GM19372 (cell line): Measurements from ENCODE around the gene GRM6.

Source experiments
- ATAC-seq: cut with Tn5 transposase; IDR thresholded peaks from one replicate; pipeline ENCODE4 v1.9.1; 2021; ENCODE audit warnings: mild to moderate bottlenecking, low read depth, moderate library complexity; ENCODE audit not compliant: unreplicated experiment

Gene GRM6

GRCh38 chr5:178994580-178995340 is at the start of gene GRM6:
GRM6 (minus strand) TSS chr5:178995320; CDS start chr5:178994944, 376 bp downstream.
- no peak for ATAC-seq

DNA sequence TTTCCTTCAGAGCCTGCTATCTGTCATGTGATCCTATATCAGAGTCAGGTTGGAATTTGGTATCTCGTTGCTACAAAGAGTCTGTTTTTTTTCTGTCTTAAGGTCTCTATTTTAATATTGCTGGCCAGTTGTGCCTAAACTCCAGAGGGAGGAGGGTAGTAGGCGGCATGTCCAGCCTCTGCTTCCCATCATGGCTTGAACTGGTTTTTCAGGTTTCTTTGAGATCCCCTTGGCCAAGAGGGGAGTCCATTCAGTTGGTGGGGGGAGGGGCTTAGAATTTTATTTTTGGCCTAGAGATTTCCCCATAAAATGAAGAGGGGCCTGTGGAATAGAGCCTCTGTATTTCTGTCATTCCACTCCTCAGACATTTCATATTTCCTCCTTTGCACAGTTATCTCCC is 49.6 kb upstream of the GRM6 start:
- no peak for ATAC-seq

DNA sequence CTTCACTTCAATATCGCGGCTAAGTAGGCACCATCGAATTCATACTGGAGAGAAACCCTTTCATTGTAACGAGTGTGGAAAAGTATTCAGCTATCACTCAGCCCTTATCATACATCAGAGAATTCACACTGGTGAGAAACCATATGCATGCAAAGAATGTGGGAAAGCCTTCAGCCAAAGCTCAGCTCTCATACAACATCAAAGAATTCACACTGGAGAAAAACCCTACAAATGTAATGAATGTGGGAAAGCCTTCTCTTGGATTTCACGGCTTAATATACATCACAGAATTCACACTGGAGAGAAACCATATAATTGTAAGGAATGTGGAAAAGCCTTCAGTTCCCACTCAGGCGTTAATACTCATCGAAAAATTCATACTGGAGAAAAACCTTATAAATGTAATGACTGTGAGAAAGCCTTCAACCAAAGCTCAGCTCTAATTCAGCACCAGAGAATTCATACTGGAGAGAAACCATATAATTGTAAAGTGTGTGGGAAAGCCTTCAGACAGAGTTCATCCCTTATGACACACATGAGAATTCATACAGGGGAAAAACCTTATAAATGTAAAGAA is 38.0 kb upstream of the GRM6 start:
- ATAC-seq: no peak

GRCh38 chr5:179023528-179024189 is 28.5 kb upstream of the GRM6 start, which contains the start of gene ZNF879:
ZNF879 (plus strand) TSS chr5:179023804; CDS start chr5:179025005, 1,201 bp downstream.
- ATAC-seq: no peak

DNA sequence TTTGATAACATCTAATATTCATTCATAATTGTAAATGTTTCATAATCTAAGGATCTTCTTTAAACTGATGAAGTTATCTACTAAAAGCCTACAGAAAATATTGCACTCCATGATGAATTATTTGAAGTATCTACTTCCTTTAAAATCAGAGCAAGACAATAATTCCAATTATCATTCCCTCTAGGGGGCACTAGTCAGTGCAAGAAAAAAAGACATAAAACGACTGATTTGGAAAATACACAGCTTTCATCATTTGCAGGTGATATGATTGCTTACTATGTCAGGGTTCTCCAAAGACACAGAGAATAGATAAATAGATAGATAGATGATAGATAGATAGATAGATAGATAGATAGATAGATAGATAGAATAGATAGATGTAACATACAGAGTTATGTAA is 13.5 kb upstream of the GRM6 start:
- ATAC-seq: no peak

GRCh38 chr5:179006564-179006963 is 11.4 kb upstream of the GRM6 start:
- ATAC-seq: no peak

DNA sequence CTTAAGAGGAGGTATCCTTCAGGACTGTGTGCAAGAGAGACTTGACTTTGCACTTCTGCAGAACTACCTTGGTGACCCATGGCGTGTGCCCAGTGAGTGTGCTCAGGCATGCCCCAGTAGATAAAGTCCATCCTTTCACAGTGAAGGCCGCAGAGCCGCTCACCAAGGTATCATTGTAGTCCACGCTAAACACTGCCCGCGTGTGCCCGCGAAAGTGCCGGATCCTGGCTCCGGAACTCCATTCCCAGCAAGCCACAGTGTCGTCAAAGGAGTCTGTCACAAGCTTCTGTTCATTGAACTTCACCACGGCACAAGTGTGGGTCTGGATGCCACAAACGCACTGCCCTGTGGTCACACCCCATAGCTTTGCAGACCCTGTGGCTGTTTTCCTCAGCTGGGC is 3.3 kb upstream of the GRM6 start:
- no peak for ATAC-seq

GRCh38 chr5:178997191-178997590 is 2.1 kb upstream of the GRM6 start:
- no peak for ATAC-seq

DNA sequence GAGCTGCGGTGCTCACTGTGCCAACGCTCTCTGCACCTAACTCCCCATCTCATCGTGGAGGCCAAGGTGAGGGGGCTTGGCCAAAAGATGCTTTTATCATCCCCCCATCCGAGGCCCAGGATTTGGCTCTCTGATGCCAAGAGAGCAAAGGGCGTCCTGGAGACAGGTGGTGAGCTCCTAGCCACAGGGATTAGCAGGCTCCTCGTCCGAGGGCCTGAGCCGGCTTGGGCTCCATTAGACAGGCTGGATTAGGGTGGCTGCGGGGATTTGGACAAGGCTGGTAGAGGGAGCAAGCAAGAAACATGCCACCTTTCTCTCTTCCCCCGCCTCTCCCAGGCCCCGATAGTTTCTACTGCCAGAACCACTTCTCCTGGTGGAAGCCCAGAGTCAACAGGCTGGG is 1.0 kb upstream of the GRM6 start:
- ATAC-seq: no peak

DNA sequence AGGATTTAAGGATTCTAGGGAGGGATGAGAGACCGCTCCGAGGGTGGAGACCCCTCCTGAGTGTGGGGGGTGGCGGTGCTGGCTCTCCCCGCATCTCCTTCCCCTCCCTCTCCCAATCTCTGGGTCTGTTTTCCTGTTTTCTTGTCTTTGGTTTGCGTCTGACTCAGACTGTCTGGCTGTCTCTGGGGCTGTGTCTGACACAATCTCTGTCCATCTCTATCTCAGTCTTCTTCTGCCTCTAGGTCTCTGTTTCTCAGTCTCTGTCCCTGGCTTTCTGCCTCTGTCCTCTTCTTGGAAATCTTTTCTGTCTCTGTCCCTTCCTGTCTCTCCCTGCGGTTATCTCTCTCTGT is 196 bp upstream of the GRM6 start:
- no peak for ATAC-seq

DNA sequence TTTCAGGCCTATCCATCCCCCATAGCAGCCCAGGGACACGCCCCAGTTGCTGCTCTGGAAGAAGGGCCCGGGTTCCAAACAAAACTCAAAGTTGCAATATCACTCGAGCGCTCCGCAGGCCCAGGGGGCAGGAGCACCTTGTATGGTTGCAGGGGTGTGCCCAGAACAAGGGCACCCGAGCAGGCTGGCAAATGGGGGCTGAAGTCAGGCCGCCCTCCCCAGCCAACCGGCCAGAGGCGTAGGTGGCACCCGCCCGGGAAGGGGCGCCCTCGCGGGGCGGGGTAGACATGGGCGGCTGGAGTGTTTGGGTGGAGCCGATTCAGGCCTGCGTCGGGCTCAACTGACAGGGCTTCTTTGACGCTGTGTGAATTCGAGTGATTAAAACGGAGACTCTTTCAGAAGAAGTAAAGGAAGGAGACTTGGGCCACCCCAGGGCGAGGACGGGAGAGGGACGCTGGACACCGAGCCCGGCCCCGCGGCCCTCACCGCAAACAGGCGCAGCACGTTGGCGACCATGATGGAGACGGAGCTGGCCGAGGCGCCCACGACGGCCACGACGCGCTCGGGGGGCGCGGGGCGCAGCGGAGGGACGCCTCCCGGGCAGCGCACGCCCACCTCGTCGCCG is 1.1 kb downstream of the GRM6 start:
- no peak for ATAC-seq

GRCh38 chr5:178993236-178993765 is 1.8 kb downstream of the GRM6 start:
- no peak for ATAC-seq

- no peak for ATAC-seq
These were observed 2.7 kb downstream of the GRM6 start for GRCh38 chr5:178992291-178992895.

- ATAC-seq: no peak
These were observed 3.7 kb downstream of the GRM6 start for GRCh38 chr5:178991190-178992145.

- ATAC-seq: no peak
These were observed 4.6 kb downstream of the GRM6 start for GRCh38 chr5:178990491-178990890.

GRCh38 chr5:178989311-178989710 is 5.8 kb downstream of the GRM6 start:
- ATAC-seq: no peak

DNA sequence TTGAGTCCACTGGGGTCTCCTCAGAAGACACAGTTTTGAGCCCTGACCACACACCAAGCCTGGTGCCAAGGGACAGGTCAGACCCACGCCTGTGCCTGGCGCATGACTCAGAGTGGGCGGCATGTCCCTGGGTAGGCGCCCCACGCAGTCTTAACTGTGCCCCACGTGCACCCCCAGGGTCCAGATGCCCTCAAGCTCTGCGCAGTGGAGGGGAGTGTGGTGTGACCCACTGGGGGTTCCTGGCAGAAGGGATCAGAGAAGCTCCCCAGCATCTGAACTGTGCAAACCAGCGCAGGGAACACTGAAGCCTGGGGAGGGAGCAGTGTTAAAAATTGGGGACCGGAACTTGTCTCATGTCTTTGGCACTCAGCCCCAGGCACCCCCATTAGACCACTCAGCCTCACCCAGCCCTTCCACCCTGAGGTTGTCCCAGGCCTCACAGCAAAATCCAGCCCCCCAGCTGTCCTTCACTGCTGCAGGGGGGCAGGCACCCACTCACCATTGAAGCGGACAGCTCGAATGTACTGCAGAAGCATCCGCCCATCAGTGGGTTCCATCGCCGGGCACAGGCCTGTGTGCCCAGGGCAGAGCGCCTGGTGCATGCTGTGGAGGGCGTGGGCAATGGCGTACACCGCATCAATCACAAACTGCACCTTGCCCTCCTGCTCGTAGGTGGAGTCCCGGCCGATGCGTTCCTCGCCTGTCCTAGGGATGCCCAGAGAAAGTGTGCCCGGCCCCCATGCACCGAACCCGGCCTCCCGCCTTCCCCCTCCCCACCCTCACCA is 6.5 kb downstream of the GRM6 start:
- no peak for ATAC-seq

DNA sequence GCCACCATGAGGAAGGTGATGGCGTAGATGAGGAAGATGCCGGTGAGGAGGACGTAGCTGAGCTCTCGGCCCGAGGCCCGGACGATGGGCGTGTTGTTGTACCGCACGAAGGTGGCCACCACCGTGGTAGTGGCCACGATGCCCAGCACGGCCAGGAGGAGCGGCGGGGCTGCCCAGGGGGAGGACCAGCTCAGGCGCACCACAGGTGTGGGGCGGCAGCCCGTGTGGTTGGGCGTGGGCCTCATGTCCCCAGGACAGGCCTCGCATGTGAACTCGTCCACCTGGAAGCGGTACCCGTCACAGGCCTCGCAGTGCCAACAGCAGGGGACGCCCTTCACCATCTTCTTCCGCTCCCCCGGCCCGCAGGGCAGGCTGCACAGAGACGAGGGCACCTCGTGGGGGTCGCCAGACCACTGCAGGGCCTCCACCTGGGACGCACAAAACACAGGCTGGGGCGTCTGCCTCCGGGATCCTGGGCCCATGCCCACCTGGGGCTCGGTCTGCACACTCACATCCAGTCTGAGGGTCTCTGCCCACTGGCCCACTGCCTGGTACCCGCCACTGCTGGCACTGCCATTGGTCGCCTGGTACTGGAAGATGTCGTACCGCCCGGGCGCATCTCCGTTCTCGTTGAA is 8.7 kb downstream of the GRM6 start:
- no peak for ATAC-seq
